Neuron (in vitro differentiated cells): Measurements from ENCODE around the gene IMMP2L.

ENCODE experiments used
- H2AFZ ChIP-seq: one replicate; pipeline ENCODE4 v1.6.1; 2013; ENCODE audit warnings: low read depth, mild to moderate bottlenecking, inconsistent platforms, low read length, moderate library complexity
- H3K27me3 ChIP-seq: one replicate; pipeline ENCODE4 v1.6.1; 2013; ENCODE audit warnings: low read length; ENCODE audit not compliant: insufficient read depth
- H3K36me3 ChIP-seq: one replicate; pipeline ENCODE4 v1.6.1; 2013; ENCODE audit warnings: low read length; ENCODE audit not compliant: insufficient read depth
- H3K4me1 ChIP-seq: one replicate; pipeline ENCODE4 v1.6.1; 2013; ENCODE audit warnings: low read length; ENCODE audit not compliant: insufficient read depth
- H3K4me3 ChIP-seq: 2 replicates; pipeline ENCODE4 v1.5.1; 2013; ENCODE audit warnings: mild to moderate bottlenecking, low read length, moderate library complexity
- H3K9me3 ChIP-seq: one replicate; pipeline ENCODE4 v1.6.1; 2013; ENCODE audit warnings: low read length

Gene IMMP2L

GRCh38 chr7:111068618-111069017, 493.7 kb downstream of the IMMP2L start:
- Histone ChIP-seq H3K4me1 (peaks cover 3% of the 10 kb centered on the region), H2AFZ (no peak overlapping the region), H3K9me3 (peaks cover 3% of the 10 kb centered on the region), H3K4me3 (no peak overlapping the region), H3K27me3 (no peaks in the 10 kb centered on the region), H3K36me3 (no peaks in the 10 kb centered on the region)

GRCh38 chr7:111067682-111068081, 494.6 kb downstream of the IMMP2L start:
- Histone ChIP-seq H3K4me3 (no peak overlapping the region), H3K9me3 (peaks cover 5% of the 10 kb centered on the region), H3K4me1 (no peaks in the 10 kb centered on the region), H3K27me3 (no peaks in the 10 kb centered on the region), H3K36me3 (no peaks in the 10 kb centered on the region), H2AFZ (no peak overlapping the region)

DNA sequence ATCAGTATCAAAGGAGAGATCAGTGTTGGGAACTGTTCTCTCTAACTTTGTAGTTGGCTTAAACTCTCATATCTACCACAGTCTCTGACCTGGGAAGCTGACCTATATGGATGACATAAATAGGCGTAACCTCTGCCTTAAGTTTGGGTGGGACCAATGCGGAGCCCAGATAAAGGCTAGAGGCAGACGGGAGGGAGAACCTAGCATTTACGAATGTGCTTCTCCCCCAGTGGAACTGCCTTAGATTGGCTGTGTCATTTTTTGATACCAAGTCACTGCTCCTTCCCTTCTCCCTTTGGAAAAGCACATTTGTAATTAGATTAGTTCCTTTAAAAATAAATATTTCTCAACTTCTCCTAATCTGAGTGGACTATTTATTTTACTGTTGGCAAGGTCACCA, 495.0 kb downstream of the IMMP2L start:
- peaks cover 5% of the 10 kb centered on the region for H3K9me3 ChIP-seq
- H3K4me1 ChIP-seq = no peaks in the 10 kb centered on the region
- no peak overlapping the region for H3K4me3 ChIP-seq
- H3K27me3 ChIP-seq = no peaks in the 10 kb centered on the region
- no peaks in the 10 kb centered on the region for H3K36me3 ChIP-seq
- no peak overlapping the region for H2AFZ ChIP-seq

DNA sequence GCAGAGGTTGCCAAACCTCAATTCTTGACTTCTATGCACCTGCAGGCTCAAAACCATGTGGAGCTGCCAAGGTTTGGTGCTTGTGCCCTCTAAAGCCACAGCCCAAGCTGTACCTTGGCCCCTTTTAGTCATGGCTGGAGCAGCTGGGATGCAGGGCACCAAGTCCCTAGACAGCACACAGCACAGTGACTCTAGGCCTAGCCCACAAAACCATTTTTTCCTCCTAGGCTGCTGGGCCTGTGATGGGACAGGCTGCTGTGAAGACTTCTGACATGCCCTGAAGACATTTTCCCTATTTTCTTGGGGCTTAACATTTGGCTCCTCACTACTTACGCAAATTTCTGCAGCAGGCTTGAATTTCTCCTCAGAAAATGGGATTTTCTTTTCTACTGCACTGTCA, 499.1 kb downstream of the IMMP2L start:
- Histone ChIP-seq H3K4me1 (no peaks in the 10 kb centered on the region), H3K27me3 (no peaks in the 10 kb centered on the region), H2AFZ (no peak overlapping the region), H3K4me3 (no peak overlapping the region), H3K36me3 (no peaks in the 10 kb centered on the region), H3K9me3 (peaks cover 5% of the 10 kb centered on the region)

GRCh38 chr7:111059833-111060232, 502.5 kb downstream of the IMMP2L start:
- Histone ChIP-seq H3K36me3 (no peaks in the 10 kb centered on the region), H3K9me3 (peaks cover 5% of the 10 kb centered on the region), H3K4me3 (no peak overlapping the region), H3K4me1 (no peaks in the 10 kb centered on the region), H3K27me3 (no peaks in the 10 kb centered on the region), H2AFZ (no peak overlapping the region)

GRCh38 chr7:111057066-111057465, 505.2 kb downstream of the IMMP2L start:
- Histone ChIP-seq H3K36me3 (no peaks in the 10 kb centered on the region), H3K4me1 (peaks cover 1% of the 10 kb centered on the region), H3K4me3 (no peak overlapping the region), H2AFZ (no peak overlapping the region), H3K27me3 (no peaks in the 10 kb centered on the region), H3K9me3 (no peaks in the 10 kb centered on the region)

DNA sequence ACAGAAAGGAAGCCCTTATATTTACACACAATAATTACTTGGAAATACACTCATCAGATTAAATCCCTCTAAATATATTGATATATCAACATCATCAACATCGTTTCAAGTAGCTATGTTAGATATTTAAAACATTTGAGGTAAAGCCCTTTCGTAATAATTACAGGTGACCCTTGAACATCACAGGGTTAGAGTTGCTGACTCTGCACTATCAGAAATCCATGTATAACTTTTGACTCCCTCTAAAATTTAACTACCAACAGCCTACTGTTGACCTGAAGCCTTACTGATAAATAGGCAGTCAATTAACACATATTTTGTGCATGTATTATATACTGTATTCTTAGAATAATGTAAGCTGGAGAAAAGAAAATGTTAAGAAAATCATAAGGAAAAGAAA, 505.9 kb downstream of the IMMP2L start:
- Histone ChIP-seq H3K36me3 (no peaks in the 10 kb centered on the region), H3K9me3 (no peaks in the 10 kb centered on the region), H3K27me3 (no peaks in the 10 kb centered on the region), H3K4me1 (peaks cover 8% of the 10 kb centered on the region), H3K4me3 (no peak overlapping the region), H2AFZ (no peak overlapping the region)

DNA sequence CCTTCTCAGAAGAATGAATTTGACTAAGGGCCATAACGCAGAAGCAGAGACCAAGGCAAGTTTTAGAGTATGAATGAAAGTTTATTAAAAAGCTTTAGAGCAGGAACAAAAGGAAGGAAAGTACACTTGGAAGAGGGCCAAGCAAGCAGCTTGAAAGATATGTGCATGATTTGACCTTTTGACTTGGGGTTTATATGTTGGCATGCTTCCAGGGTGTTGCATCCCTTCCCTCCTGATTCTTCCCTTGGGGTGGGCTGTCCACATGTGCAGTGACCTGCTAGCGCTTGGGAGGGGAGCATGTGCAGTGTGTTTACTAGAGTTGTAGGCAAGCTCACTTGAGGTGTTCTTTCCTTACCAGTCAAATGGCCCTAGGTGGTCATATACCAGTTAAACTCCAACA, 509.3 kb downstream of the IMMP2L start:
- H3K4me1 ChIP-seq = peaks cover 20% of the 10 kb centered on the region
- no peaks in the 10 kb centered on the region for H3K9me3 ChIP-seq
- no peak overlapping the region for H3K4me3 ChIP-seq
- H3K36me3 ChIP-seq = no peaks in the 10 kb centered on the region
- no peak overlapping the region for H2AFZ ChIP-seq
- no peaks in the 10 kb centered on the region for H3K27me3 ChIP-seq

- Histone ChIP-seq H2AFZ (no peak overlapping the region), H3K27me3 (no peaks in the 10 kb centered on the region), H3K4me3 (no peak overlapping the region), H3K9me3 (no peaks in the 10 kb centered on the region), H3K36me3 (no peaks in the 10 kb centered on the region), H3K4me1 (peaks cover 20% of the 10 kb centered on the region)
Observed at GRCh38 chr7:111051832-111052231, 510.5 kb downstream of the IMMP2L start.

DNA sequence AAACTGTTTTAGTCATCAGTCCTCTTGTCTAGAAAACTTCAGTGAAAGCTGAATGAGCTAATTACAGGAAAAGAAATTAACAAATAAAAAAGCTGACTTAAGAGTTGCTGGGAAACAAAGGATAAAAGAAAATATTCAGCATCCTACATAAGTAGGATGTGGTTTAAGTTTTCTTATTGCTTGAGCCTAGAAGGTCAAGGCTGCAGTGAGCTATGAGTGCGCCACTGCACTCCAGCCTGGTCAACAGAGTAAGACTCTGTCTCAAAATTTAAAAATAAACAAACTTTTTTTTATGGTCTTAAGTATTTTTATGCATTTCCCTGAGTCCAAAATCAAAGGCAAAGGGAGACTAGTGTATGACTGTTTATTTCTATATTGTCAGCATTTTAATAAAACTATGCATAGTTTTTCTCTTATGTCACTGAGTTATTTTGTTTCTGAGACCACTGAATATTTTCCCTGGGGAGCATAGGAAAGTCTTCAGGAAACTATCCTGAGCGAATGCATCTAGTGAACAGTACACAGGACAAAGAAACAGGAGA, 511.3 kb downstream of the IMMP2L start:
- peaks cover 20% of the 10 kb centered on the region for H3K4me1 ChIP-seq
- H3K36me3 ChIP-seq = no peaks in the 10 kb centered on the region
- H3K4me3 ChIP-seq = no peak overlapping the region
- no peaks in the 10 kb centered on the region for H3K27me3 ChIP-seq
- no peaks in the 10 kb centered on the region for H3K9me3 ChIP-seq
- no peak overlapping the region for H2AFZ ChIP-seq

- Histone ChIP-seq H3K9me3 (no peaks in the 10 kb centered on the region), H2AFZ (peak overlapping the region; percentile 32), H3K36me3 (no peaks in the 10 kb centered on the region), H3K4me3 (no peak overlapping the region), H3K4me1 (peaks cover 20% of the 10 kb centered on the region), H3K27me3 (no peaks in the 10 kb centered on the region)
Observed at GRCh38 chr7:111049971-111050680, 512.2 kb downstream of the IMMP2L start.

DNA sequence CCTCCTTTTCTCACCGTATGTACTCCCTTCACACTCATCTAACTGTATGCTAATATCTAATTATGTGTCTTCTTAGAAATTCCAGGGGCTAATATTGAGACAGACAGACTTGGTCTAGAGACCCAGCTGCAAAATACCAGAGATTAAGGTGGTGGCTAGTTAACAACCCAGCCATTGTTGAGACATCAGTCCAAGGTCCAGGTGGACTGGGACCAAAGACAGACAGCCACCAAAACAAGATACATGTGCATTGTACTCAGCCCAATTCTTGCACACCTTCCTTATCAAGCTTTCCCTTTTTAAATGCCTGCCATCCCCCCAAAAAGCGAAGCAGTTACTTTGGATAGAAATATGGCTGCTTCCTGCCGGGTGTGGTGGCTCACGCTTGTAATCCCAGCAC, 514.7 kb downstream of the IMMP2L start:
- Histone ChIP-seq H3K27me3 (no peaks in the 10 kb centered on the region), H3K4me1 (peaks cover 20% of the 10 kb centered on the region), H3K9me3 (no peaks in the 10 kb centered on the region), H3K4me3 (no peak overlapping the region), H2AFZ (no peak overlapping the region), H3K36me3 (no peaks in the 10 kb centered on the region)

DNA sequence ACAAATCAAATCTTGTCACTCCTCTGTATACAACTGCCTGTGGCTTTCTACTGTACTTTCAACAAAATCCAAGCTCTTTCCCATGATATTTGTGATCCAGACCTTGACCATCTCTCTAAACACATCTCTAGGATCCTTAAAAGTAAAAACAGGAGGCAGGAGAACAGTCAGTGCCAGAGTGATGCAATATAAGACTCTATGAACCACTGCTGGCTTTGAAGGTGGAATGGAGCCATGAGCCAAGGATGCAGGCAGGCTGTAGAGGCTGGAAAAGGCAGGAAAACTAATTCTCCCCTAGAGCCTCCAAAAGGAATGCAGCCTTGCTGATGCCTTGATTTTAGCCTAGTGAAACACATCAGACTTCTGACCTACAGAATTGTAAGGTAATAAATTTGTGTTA, 516.8 kb downstream of the IMMP2L start:
- H3K4me1 ChIP-seq = peaks cover 2% of the 10 kb centered on the region
- H3K36me3 ChIP-seq = no peaks in the 10 kb centered on the region
- no peaks in the 10 kb centered on the region for H3K27me3 ChIP-seq
- no peak overlapping the region for H2AFZ ChIP-seq
- H3K9me3 ChIP-seq = no peaks in the 10 kb centered on the region
- no peak overlapping the region for H3K4me3 ChIP-seq

DNA sequence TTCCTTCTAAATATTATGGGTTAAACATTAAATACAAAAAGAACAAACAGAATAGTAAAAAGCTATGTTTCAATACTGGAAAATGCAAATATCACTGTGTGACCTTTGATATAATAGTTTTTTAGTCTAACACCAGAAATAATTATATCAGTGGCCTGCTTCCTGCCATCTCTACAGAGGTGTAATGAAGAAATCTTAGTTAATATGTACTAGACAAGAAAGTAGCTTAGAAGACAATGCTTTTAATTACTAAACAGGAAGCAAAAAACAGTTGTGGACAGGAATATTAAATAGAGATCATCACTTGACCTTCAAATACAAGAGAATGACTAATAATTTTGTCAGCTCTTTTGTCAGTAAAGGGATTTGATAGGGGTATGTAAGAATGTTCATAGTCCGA, 518.7 kb downstream of the IMMP2L start:
- Histone ChIP-seq H3K4me1 (no peaks in the 10 kb centered on the region), H3K9me3 (no peaks in the 10 kb centered on the region), H3K36me3 (no peaks in the 10 kb centered on the region), H3K4me3 (no peak overlapping the region), H2AFZ (no peak overlapping the region), H3K27me3 (no peaks in the 10 kb centered on the region)
